Right atrium auricular region (tissue), 2 donors: ENCODE data around the gene COX6B2. TPM values are rescaled to one million over a fixed set of nuclear protein-coding genes. Genes with fewer than 3 reads are reported as not detected.

Source experiments
- DNase-seq: peaks from one replicate; pipeline ENCODE4 v3.0.0-alpha.2; 2019; ENCODE audit warnings: low spot score
- H3K27ac ChIP-seq, 2 donors: fragments of 200-600 bp; sonication (generic); 1 replicate in 1 of 2; 2 replicates in 1 of 2; pipeline ENCODE4 v1.5.1; 2016 to 2019
- H3K27me3 ChIP-seq, 2 donors: fragments of 200-600 bp; sonication (generic); one replicate each; pipeline versions ENCODE4 v1.5.1 to v1.6.0; 2017 to 2019
- H3K36me3 ChIP-seq: fragments of 200-600 bp; sonication (generic); one replicate; pipeline ENCODE4 v1.5.1; 2016
- H3K4me1 ChIP-seq, 2 donors: fragments of 200-600 bp; sonication (generic); one replicate each; pipeline versions ENCODE4 v1.5.1 to v1.6.0; 2017 to 2019
- H3K4me3 ChIP-seq, 2 donors: fragments of 200-600 bp; sonication (generic); 1 replicate in 1 of 2; 2 replicates in 1 of 2; pipeline ENCODE4 v1.5.1; 2017 to 2019; ENCODE audit warnings: mild to moderate bottlenecking in 1 of 2, moderate library complexity in 1 of 2
- H3K9me3 ChIP-seq, 2 donors: fragments of 200-600 bp; sonication (generic); one replicate each; pipeline ENCODE4 v1.5.1; 2019
- total RNA-seq, 2 donors: library from RNA; depleted of rRNA; stranded (reverse); fragments of >200 nt; gene quantifications; one replicate each; pipeline ENCODE4 v1.1.0, GENCODE V29; 2016
- TF ChIP-seq, protein P1 (sequence below), 2 donors: fragments of 200-600 bp; sonication (generic); IDR thresholded peaks; one replicate each; pipeline ENCODE4 v1.5.1; 2019; ENCODE audit warnings: antibody characterized with exemption in 2 of 2

COX6B2 gene
- total RNA-seq, 2 donors from 2014 or later = not detected

DNA sequence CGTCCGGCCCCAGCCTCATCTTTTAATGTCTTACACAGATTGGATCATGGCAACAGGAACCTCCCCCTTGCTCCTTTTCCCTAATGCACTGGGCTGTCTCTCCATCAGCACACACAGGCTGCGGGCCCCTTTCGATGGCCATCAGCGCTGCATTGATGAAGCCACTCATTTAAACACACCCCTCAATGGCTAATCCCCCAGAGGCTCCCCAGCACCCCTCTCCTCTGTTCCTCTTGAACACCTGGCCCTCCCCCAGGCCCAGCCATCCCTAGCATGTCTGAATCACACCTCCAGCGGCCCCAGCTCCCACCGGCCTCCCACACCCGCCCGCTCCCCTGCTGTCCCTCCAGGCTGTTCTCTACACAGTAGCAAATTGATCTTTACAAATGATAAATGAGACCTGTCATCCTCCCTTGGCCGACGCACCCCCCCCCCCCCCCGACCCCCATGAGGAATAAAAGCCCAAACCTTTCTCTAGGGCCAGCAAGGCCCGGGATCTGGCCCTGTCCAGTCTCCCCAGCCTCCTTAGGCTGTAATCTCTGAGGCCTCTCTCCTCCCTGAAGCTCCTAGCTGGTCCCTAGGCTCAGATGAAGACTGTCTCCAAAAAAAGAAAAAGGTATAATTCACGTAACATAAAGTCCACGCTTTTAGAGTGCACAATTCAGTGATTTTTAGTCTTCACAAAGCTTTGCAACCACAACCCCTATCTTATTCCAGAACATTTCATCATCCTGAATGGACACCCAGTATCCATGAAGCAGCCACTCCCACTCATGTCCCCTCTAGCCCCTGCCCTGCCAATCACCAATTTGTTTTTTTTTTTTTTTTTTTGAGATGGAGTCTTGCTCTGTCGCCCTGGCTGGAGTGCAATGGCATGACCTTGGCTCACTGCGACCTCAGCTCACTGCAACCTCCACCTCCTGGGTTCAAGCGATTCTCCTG lies 38.6 kb upstream of the COX6B2 start:
- no peaks in the 10 kb centered on the region for H3K27me3 ChIP-seq
- TF ChIP-seq, protein P1, sequence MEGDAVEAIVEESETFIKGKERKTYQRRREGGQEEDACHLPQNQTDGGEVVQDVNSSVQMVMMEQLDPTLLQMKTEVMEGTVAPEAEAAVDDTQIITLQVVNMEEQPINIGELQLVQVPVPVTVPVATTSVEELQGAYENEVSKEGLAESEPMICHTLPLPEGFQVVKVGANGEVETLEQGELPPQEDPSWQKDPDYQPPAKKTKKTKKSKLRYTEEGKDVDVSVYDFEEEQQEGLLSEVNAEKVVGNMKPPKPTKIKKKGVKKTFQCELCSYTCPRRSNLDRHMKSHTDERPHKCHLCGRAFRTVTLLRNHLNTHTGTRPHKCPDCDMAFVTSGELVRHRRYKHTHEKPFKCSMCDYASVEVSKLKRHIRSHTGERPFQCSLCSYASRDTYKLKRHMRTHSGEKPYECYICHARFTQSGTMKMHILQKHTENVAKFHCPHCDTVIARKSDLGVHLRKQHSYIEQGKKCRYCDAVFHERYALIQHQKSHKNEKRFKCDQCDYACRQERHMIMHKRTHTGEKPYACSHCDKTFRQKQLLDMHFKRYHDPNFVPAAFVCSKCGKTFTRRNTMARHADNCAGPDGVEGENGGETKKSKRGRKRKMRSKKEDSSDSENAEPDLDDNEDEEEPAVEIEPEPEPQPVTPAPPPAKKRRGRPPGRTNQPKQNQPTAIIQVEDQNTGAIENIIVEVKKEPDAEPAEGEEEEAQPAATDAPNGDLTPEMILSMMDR (IDR thresholded peaks at IDR 0.05) = no peak
- no peak for DNase-seq
- H3K4me3 ChIP-seq = no peak overlapping the region
- H3K36me3 ChIP-seq = peaks cover 20% of the 10 kb centered on the region
- no peak overlapping the region for H3K27ac ChIP-seq
- H3K9me3 ChIP-seq = no peaks in the 10 kb centered on the region
- peaks cover 0 to 17% of the 10 kb centered on the region in 2 donors for H3K4me1 ChIP-seq

DNA sequence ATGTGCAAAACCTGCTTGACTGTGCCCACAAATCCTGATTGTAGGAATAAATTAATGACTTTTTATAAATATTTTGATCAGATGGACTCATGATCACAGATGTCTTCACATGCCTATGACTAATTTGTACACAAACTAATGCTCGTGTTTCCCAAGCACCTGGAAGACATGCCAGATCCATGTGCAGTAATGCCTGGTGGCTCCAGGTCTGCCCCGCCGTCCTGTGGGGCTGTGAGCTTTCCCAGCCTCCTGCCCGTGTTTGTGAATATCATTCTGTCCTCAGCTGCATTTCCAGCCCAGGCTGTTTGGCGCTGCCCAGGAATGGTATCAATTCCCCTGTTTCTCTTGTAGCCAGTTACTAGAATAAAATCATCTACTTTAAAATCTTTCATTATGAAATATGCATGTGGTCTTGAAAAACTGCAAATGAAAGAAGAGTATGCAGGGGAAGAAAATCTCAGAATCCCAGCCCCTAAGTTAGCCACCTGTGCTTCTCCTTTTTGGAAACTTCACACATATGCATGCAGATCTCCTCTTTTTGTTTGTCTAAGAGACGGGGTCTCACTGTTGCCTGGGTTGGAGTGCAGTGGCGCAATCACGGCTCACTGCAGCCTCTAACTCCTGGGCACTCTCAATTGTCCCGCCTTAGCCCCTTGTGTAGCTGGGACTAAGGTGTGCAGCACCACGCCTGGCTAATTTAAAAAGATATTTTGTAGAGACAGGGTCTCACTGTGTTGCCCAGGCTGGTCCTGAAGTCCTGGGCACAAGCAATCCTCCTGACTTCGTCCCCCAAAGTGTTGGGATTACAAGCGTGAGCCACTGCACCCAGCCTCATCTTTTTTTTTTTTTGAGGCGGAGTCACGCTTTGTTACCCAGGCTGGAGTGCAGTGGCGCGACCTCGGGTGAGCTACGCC lies 37.4 kb upstream of the COX6B2 start:
- Histone ChIP-seq H3K27me3 (no peaks in the 10 kb centered on the region), H3K4me3 (no peak overlapping the region), H3K36me3 (peaks cover 31% of the 10 kb centered on the region), H3K4me1 (peaks cover 0 to 28% of the 10 kb centered on the region in 2 donors), H3K9me3 (no peaks in the 10 kb centered on the region), H3K27ac (no peak overlapping the region)
- TF ChIP-seq, protein P1 (IDR thresholded peaks at IDR 0.05) = no peak
- no peak for DNase-seq

DNA sequence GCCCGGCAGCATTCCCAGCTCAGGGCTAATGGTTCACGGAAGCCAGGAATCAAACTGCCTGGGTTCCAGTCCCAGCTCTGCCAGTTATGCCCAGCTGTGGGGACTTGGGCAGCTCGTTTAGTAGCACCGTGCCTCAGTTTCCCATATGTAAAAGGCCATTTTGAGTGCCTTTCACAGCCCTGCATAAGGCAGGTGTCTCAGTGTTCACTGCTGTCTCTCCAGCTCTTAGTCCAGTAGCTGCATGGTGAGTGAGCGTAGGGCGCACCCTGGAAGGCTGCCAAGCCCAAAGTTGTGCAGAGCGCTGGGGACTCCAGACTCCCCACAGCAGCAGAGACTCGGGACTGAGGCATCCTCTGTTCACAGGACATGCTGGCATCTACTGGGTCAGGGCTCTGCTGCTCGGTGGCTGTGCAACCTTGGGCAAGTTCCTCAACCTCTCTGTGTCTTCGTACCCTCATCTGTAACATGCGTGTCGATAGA lies 36.7 kb upstream of the COX6B2 start:
- DNase-seq = no peak
- H3K36me3 ChIP-seq = peaks cover 32% of the 10 kb centered on the region
- H3K4me1 ChIP-seq = peaks cover 0 to 35% of the 10 kb centered on the region in 2 donors
- H3K27me3 ChIP-seq = no peaks in the 10 kb centered on the region
- no peaks in the 10 kb centered on the region for H3K9me3 ChIP-seq
- TF ChIP-seq, protein P1 (IDR thresholded peaks at IDR 0.05) = no peak
- H3K4me3 ChIP-seq = no peak overlapping the region
- H3K27ac ChIP-seq = no peak overlapping the region

DNA sequence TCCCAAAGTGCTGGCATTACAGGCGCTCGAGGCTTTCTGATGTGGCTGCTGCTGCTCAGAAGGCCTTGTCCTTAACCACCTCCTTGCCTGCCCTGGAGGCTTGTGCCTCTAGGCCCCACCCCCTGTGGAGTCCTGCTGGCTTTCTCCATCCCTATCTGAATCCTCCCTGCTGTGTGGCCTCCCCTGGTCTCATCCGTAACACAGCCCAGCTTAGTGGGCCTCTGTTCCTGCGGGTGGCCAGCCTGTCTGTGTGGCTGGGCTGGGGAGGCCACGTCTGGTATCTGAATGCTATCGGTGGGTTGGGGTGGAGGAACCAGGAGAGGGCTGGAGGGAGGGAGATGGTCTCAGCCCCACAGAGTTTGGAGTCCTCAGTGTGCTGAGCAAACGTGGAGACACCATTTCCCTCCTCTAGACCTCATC lies 36.0 kb upstream of the COX6B2 start:
- peaks cover 32% of the 10 kb centered on the region for H3K36me3 ChIP-seq
- no peaks in the 10 kb centered on the region for H3K27me3 ChIP-seq
- H3K27ac ChIP-seq = no peak overlapping the region
- no peak for DNase-seq
- peaks cover 0 to 35% of the 10 kb centered on the region in 2 donors for H3K4me1 ChIP-seq
- H3K4me3 ChIP-seq = no peak overlapping the region
- no peaks in the 10 kb centered on the region for H3K9me3 ChIP-seq
- TF ChIP-seq, protein P1 (IDR thresholded peaks at IDR 0.05) = no peak

DNA sequence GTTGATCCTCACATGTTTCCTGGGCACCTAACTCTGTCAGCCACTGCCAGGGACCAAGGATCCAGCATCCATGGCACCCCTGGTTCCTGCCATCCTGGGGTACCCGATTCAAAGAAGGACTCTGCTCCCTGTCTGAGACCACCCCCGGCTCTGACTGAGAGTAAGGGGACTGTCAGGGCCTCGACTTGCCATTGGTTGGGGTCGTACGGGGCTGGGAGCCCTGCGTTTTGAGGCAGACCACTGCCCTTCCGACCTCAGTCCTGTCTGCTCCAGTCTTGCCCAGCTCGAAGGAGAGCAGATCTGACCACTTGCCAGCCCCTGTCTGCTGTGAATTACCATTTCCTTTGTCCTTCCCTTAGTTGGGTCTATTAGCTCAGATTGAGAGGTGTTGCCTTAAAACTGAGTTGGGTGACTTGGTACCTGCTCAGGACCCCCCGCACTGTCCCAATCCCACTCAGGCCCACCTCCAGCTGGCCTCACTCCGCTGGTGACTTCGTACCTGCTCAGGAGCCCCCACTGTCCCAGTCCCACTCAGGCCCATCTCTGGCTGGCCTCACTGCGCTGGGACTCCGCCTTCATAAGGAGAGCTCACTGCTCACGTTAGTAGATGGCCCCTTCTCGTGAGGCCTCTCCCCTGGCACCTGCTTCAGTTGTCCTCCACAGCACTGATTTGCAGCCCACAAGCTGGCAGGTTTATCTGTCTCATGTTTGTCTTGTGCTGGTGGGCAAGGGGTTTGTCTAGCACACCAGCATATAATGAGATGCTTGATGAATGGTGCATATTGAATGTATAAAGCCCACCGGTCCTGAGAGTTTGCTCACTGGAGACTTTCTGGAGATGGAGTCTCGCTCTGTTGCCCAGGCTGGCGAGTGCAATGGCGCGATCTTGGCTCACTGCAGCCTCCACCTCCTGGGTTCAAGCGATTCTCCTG lies 35.1 kb upstream of the COX6B2 start:
- DNase-seq = no peak
- no peak overlapping the region for H3K4me3 ChIP-seq
- no peaks in the 10 kb centered on the region for H3K27me3 ChIP-seq
- TF ChIP-seq, protein P1 (IDR thresholded peaks at IDR 0.05) = no peak
- H3K9me3 ChIP-seq = no peaks in the 10 kb centered on the region
- no peak overlapping the region for H3K27ac ChIP-seq
- peaks cover 0 to 41% of the 10 kb centered on the region in 2 donors for H3K4me1 ChIP-seq
- peaks cover 32% of the 10 kb centered on the region for H3K36me3 ChIP-seq
